Bronchial epithelial cell (primary cell): ENCODE data around the gene RAB17. TPM values are rescaled to one million over a fixed set of nuclear protein-coding genes. Genes with fewer than 3 reads are reported as not detected.

ENCODE experiments used
- DNase-seq: peaks from one replicate; pipeline ENCODE4 v3.0.0-alpha.2; 2010; ENCODE audit warnings: low read depth
- FAIRE-seq: peaks from 2 replicates; lab custom pipeline; 2011; peaks lifted over from hg19 to GRCh38; lab: Jason Lieb, UNC
- H3K27me3 ChIP-seq: 2 replicates; pipeline ENCODE4 v1.5.1; 2011; ENCODE audit warnings: low read length; ENCODE audit not compliant: control insufficient read depth, insufficient read depth
- H3K36me3 ChIP-seq: 2 replicates; pipeline ENCODE4 v1.5.1; 2011; ENCODE audit warnings: low read length; ENCODE audit not compliant: control insufficient read depth, insufficient read depth
- H3K4me3 ChIP-seq: 2 replicates; pipeline ENCODE4 v1.5.1; 2011; ENCODE audit warnings: mild to moderate bottlenecking, low read depth, low read length, control low read depth
- CTCF ChIP-seq: IDR thresholded peaks from 2 replicates; pipeline ENCODE4 v1.5.1; 2011; ENCODE audit warnings: mild to moderate bottlenecking, moderate library complexity, low read length, control low read depth, inconsistent platforms; ENCODE audit not compliant: insufficient read depth, severe bottlenecking
- total RNA-seq: library from RNA; depleted of rRNA; stranded (reverse); fragments of >200 nt; gene quantifications from 2 replicates; pipeline ENCODE4 v1.2.1, GENCODE V29; 2014

RAB17 gene
- total RNA-seq, 1 donor from 2014 or later: 2.4 TPM

GRCh38 chr2:237552908-237553307 lies 37.6 kb downstream of the RAB17 start:
- DNase-seq (no peak), FAIRE-seq (no peak)
- no peak for TF ChIP-seq CTCF
- Histone ChIP-seq H3K36me3 (peaks cover 3% of the 10 kb centered on the region), H3K27me3 (no peaks in the 10 kb centered on the region), H3K4me3 (no peak overlapping the region)

- FAIRE-seq: no peak
- TF ChIP-seq CTCF: no peak
- no peak for DNase-seq
- H3K4me3 ChIP-seq: no peak overlapping the region
- H3K36me3 ChIP-seq: peaks cover 3% of the 10 kb centered on the region
- no peaks in the 10 kb centered on the region for H3K27me3 ChIP-seq
Measured at GRCh38 chr2:237551071-237551574, 39.4 kb downstream of the RAB17 start.

GRCh38 chr2:237549643-237550415 lies 40.7 kb downstream of the RAB17 start:
- Histone ChIP-seq H3K27me3 (no peaks in the 10 kb centered on the region), H3K36me3 (peaks cover 3% of the 10 kb centered on the region), H3K4me3 (no peak overlapping the region)
- DNase-seq (no peak), FAIRE-seq (no peak)
- TF ChIP-seq CTCF: no peak

GRCh38 chr2:237549216-237549615 lies 41.3 kb downstream of the RAB17 start:
- no peak for FAIRE-seq
- no peak for TF ChIP-seq CTCF
- H3K4me3 ChIP-seq: no peak overlapping the region
- no peaks in the 10 kb centered on the region for H3K27me3 ChIP-seq
- no peak for DNase-seq
- peaks cover 3% of the 10 kb centered on the region for H3K36me3 ChIP-seq

GRCh38 chr2:237547841-237548416 lies 42.6 kb downstream of the RAB17 start:
- DNase-seq (no peak), FAIRE-seq (no peak)
- Histone ChIP-seq H3K4me3 (no peak overlapping the region), H3K36me3 (peaks cover 3% of the 10 kb centered on the region), H3K27me3 (no peaks in the 10 kb centered on the region)
- TF ChIP-seq CTCF: no peak
